ENCODE measurements around the gene STXBP6.

STXBP6 gene

GRCh38 chr14:25014440-25014839 is 35.5 kb downstream of the STXBP6 start:
- DNase-seq (ENCODE audit: low read depth, low spot score), result no peak
- no peak overlapping the region for H3K4me3 ChIP-seq (ENCODE audit: low read depth, low read length)
- CTCF ChIA-PET, result no interaction called here
- POLR2A ChIA-PET, result no interaction called here
- TF ChIP-seq, protein P1, sequence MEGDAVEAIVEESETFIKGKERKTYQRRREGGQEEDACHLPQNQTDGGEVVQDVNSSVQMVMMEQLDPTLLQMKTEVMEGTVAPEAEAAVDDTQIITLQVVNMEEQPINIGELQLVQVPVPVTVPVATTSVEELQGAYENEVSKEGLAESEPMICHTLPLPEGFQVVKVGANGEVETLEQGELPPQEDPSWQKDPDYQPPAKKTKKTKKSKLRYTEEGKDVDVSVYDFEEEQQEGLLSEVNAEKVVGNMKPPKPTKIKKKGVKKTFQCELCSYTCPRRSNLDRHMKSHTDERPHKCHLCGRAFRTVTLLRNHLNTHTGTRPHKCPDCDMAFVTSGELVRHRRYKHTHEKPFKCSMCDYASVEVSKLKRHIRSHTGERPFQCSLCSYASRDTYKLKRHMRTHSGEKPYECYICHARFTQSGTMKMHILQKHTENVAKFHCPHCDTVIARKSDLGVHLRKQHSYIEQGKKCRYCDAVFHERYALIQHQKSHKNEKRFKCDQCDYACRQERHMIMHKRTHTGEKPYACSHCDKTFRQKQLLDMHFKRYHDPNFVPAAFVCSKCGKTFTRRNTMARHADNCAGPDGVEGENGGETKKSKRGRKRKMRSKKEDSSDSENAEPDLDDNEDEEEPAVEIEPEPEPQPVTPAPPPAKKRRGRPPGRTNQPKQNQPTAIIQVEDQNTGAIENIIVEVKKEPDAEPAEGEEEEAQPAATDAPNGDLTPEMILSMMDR (IDR thresholded peaks at IDR 0.05; ENCODE audit: insufficient read depth, low read length, missing control alignments), result no peak

DNA sequence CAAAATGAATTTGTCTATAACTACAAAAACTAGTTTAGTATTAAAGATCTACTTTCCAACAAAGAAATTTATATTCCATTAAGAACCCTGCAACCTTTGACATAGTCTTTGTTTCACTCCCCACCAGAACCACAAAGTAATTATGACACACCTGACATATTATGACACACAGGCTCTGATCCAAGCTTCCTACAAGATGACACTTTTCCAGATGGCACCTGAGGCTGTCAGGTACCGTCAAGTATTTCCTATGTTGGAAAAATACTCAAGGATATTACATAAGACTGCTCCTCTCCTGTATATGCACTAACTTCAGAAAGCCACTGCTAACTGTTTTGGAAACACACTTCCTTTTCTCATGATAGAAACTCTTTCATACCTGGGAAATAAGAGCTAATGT is 38.9 kb downstream of the STXBP6 start:
- CTCF ChIA-PET, result no interaction called here
- no peak overlapping the region for H3K4me3 ChIP-seq (ENCODE audit: low read depth, low read length)
- TF ChIP-seq, protein P1 (IDR thresholded peaks at IDR 0.05; ENCODE audit: insufficient read depth, low read length, missing control alignments), result no peak
- DNase-seq (ENCODE audit: low read depth, low spot score), result no peak
- POLR2A ChIA-PET, result no interaction called here

DNA sequence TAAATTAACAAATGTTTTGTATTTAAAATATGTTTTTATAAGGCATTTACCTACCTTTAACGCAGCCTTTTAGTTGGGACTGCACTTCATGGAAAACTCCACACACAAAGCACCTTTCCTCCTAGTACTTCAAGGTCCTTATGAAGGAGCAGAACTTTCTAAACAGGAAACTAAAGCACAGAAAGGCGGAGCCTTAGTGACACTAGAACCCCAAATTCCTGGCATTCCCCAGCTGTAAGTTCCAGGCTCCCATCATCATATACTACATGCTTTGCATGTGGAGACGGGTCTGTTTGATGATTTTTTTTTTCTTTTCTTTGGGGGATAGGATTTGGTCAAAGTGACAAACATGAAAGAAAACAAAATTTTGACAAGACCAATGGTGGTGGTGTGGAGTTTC is 39.5 kb downstream of the STXBP6 start:
- TF ChIP-seq, protein P1 (IDR thresholded peaks at IDR 0.05; ENCODE audit: insufficient read depth, low read length, missing control alignments), result no peak
- CTCF ChIA-PET, result no interaction called here

DNA sequence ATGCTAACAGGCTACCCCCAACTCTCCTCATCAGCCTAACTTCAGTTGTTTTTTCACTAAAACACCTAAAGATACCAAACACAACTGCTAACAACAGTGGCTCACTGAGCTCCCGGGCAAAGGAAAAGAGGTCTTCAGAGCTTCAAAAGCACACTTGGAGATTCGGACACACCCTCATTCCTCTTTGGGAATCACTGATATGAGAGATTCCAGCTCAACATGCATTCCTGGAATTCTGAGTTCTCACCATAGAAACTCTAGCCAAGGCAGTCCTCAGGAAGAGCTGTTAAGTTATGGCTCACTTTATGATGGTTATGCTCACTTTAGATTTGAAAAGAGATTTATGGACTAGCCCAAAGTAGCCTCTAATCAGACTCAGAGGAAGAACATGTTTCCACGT is 40.1 kb downstream of the STXBP6 start:
- CTCF ChIA-PET, result no interaction called here
- H3K4me3 ChIP-seq (ENCODE audit: low read depth, low read length), result no peak overlapping the region
- POLR2A ChIA-PET, result no interaction called here
- DNase-seq (ENCODE audit: low read depth, low spot score), result no peak
- TF ChIP-seq, protein P1 (IDR thresholded peaks at IDR 0.05; ENCODE audit: insufficient read depth, low read length, missing control alignments), result no peak

More for the DNA sequence above, 39.5 kb downstream of the STXBP6 start:
- H3K4me3 ChIP-seq (ENCODE audit: low read depth, low read length), result no peak overlapping the region
- POLR2A ChIA-PET, result no interaction called here
- DNase-seq (ENCODE audit: low read depth, low spot score), result no peak

DNA sequence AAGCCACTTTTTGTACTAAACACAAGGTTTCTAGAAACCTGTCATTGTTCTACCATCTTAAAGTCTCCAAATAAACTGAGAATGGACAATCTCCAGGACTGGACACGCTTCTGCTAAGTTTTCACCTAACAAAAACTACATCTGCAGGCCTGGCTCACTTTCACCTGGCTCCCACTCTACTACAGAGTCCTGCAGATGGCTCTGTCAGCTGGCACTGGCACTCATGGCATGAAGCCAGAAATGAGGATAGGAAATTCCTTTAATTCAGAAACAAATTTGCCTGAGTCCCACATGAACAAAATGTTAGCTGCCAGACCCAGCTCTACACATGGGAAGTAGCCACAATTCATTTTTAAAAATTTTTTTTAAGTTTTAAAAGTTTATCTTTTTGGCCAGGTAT is 42.1 kb downstream of the STXBP6 start:
- H3K4me3 ChIP-seq (ENCODE audit: low read depth, low read length), result no peak overlapping the region
- TF ChIP-seq, protein P1 (IDR thresholded peaks at IDR 0.05; ENCODE audit: insufficient read depth, low read length, missing control alignments), result no peak
- ChIA-PET POLR2A (no interaction called here), CTCF (no interaction called here)
- DNase-seq (ENCODE audit: low read depth, low spot score), result no peak

DNA sequence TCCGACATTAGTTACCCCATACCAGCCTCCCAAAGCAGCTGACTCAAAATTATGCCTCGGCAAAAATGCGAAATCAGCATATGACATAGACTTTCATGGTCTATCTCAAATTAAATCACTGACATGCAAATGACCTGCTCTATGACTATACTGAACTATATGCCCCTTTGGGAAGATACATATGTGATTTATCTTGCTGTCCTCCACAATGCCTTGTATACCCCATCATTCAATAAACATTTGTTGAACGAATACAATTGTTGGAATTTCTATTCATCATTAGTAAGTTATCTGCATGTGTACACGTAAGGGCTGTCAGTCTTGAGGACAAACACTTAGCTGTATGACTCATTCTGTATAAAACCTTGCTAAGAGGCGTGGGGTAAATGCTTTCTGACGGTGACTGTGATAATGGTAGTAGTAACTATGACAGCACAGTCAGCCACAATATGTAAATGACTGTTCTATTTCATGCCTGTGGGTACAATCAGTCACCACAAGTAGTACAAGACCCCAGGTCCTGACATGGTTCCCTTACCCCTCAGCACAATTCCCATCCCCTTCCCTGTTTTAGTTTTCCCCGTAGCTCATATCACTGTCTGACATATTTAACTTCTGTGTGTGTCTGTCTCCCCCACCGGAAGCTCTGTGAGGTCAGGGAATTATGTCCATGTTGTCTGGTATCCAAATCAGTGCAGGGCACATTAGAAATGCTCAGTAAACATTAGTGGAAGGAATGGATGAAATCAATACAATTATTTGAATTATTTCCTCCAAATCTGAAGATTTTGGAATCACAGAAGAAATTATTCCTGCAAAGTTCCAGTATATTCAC is 42.8 kb downstream of the STXBP6 start:
- DNase-seq (ENCODE audit: low read depth, low spot score), result peak; percentile 51
- POLR2A ChIA-PET, result no interaction called here
- TF ChIP-seq, protein P1 (IDR thresholded peaks at IDR 0.05; ENCODE audit: insufficient read depth, low read length, missing control alignments), result no peak
- H3K4me3 ChIP-seq (ENCODE audit: low read depth, low read length), result no peak overlapping the region
- CTCF ChIA-PET, result no interaction called here
